Fibroblast of peridontal ligament (primary cell): ENCODE data around the gene SPPL3.
A peak's percentile ranks its signal among the peaks of the same experiment; 100 is the strongest.
"Not testable (repeated sequence)": the region's sequence is repeated elsewhere in the genome, so short reads cannot be mapped to it uniquely, and the experiment has no call there.

Source experiments
- DNase-seq: peaks from one replicate; pipeline ENCODE4 v3.0.0-alpha.2; 2010; ENCODE audit errors: extremely low read depth

Gene SPPL3

DNA sequence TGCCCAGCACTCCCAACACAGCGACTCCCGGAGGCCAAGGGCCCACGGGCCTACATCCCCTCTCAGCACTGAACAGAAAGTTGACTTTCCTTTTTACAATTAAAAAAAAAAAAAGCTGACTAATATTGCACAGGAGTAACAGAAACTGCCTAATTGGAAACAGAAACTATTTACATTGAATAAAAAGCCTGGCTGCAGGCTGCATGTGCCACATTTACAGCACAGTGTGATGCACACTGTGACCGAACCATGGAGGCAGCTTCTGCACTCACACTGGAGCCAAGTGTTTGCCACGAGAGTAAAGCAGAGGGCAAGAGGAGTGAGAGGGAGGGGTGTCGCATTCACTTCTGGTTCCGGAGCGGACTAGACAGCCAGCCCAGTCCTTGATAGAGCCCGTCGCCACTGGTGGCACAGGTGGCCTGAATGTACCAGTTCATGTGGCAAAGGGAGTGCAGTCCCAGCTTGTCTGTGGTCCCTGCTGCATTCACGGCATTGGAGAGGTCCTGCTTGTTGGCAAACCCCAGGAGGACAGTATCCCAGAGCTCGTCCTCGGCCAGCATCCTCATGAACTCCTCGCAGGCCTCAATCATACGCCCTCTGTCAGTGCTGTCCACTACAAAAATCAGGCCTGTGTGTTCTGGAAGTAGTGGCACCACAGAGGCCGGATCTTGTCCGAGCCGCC is 59.2 kb downstream of the SPPL3 start:
- no peak for DNase-seq

GRCh38 chr12:120844297-120844696 is 59.9 kb downstream of the SPPL3 start:
- DNase-seq: no peak

DNA sequence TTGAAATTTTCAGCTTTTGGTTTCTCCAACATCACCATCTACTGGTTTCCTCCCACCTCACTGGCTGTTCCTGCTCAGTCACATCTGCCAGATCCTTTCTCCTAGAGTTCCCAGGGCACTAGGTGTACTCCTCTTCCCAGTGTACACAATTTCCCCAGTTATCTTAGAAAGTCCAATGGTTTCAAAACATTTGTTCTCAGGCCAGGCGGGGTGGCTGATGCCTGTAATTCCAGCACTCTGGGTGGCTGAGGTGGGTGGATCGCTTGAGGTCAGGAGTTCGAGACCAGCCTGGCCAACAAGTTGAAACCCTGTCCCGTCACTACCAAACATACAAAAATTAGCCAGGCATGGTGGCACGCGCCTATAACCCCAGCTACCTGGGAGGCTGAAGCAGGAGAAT is 60.7 kb downstream of the SPPL3 start:
- DNase-seq: no peak

GRCh38 chr12:120842595-120842994 is 61.6 kb downstream of the SPPL3 start:
- no peak for DNase-seq

DNA sequence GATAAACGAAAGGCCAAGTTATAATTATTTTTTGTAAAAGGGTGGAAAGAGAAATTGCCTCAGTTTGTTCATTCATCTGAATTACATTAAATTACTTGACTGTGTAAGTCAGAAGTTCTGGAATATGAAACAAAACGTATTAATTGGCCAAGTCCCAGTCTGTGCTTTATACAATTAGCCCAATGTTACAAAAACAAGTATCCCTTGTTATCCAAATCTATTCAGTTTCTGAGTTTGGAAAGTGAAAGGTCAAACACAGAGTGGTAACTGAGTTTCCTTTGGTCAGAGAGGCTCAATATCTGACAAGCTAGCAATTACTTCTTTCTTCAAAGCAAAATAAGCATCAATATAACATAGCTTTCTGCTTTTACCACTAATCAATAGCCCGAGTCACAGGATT is 62.6 kb downstream of the SPPL3 start:
- no peak for DNase-seq

- no peak for DNase-seq
These were observed 64.7 kb downstream of the SPPL3 start for GRCh38 chr12:120839503-120839902.

GRCh38 chr12:120838629-120839383 is 65.4 kb downstream of the SPPL3 start:
- not testable (repeated sequence) for DNase-seq

- no peak for DNase-seq
These were observed 68.0 kb downstream of the SPPL3 start for GRCh38 chr12:120836114-120836684.

DNA sequence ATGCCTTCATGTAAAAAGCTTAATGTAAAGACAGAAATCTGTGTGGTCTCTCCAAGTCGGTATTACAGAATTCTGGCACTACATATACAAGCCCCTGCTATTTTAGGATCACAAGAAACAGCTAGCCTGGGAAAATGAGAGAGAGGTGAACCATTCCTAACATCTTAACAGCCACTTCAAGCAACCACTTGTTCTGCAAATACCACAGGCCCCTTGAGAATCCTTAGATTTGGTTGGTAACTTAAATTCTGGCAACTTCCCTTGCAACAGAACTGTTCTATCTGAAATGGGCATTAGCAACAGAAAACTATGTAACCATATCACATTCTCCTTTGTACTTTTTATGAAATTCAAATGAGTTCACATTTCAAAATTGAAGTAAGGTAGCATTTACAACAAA is 68.5 kb downstream of the SPPL3 start:
- peak; percentile 60 for DNase-seq

GRCh38 chr12:120835304-120835612 is 68.9 kb downstream of the SPPL3 start:
- DNase-seq: no peak

- no peak for DNase-seq
These were observed 69.5 kb downstream of the SPPL3 start for GRCh38 chr12:120834489-120835303.

DNA sequence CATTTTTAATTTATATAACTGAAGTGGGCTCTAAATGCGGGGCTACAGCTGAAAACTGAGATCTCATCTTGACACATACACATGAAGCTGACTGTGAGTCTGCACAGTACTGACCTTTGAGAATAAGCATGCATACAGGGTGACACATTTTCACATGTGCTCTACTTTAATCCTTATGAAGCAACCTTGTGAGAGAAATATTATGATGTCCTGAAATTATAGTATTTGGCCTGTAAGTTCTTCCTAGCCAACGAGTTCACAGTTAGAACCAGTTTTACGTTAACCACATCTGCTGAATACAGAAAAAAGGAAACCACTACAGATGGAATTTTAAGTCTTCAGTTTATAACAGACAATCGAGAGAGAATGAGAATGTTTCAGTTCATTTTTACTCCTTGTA is 70.3 kb downstream of the SPPL3 start:
- DNase-seq: no peak

GRCh38 chr12:120832737-120833136 is 71.4 kb downstream of the SPPL3 start:
- no peak for DNase-seq

DNA sequence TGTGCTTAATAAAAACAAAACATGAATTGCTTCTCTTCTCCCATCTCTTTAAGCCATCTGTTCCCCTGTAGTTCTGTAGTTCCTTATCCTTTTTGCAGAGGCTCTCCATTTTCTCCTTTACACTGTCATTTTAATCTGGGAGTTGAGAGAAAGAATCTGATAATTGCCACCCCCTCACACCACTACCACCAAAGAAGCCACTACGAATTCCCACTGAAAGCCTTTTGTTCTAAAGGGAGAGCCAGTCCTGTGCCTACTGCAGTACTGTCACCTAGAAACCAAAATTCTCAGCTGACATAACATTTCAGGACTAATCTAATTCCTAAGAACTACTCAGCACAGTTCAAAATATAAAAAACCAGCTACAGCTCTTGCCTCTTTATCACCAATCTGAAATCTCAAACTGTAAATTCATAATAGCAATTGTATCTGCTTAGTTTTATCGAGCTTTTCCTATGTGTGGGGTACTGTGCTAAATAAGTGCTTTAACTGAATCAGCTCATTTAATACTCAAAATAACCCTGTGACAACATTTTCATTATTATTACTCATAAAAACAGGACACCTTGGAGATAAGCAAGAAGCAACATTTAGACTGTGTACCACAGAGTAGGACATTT is 72.4 kb downstream of the SPPL3 start:
- DNase-seq: no peak

DNA sequence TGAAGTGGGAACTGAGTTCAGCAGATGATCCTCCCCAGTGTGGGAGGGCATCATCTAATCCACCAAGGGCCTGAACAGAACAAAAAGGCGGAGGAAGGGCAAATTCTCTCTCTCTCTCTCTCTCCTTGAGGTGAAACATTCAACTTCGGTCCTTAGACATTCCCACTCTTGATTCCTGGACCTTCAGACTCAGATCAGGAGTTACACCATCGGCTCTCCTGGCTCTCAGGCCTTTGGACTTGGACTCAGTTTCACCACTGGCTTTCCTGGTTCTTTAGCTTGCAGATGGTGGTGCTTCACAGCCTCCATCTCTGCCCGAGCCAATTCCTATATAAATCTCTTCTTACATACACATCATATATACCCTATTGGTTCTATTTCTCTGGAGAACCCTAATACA is 73.2 kb downstream of the SPPL3 start:
- DNase-seq: no peak

- DNase-seq: no peak
These were observed 73.9 kb downstream of the SPPL3 start for GRCh38 chr12:120830052-120830940.

GRCh38 chr12:120826335-120826734 is 77.8 kb downstream of the SPPL3 start:
- no peak for DNase-seq

GRCh38 chr12:120825337-120825736 is 78.8 kb downstream of the SPPL3 start:
- DNase-seq: no peak

DNA sequence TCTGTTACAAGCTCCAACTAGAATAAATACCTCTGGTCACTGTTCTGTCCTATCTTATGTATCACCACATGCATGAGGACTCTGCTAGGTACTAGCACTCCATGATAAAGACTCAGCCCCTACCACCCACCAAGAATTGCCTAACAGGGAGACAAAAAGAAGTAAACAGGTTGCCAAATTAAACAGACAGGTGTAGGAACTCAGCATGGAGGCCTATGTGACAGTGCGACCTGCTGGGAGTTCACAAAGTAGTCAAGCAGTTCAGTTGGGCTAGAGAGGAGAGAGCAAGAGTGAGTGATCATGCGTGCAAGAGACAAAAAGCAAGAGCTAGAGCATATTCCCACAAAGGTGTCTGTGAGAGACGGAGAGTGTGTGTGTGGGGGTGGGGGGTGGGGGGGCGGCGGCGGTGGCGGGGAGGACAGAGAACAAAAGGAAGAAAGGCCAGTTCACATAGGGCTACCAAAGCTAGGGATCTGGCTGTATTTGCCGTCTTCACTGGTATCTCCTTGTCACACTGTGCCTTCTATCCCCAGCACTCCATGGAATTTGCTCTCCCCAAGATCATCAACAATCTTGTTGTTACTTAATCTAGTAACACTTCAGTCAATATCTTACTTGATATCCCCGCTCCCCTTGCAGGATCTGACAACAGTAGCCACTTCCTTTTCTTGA is 81.2 kb downstream of the SPPL3 start:
- no peak for DNase-seq

- DNase-seq: no peak
These were observed 82.3 kb downstream of the SPPL3 start for GRCh38 chr12:120821878-120822277.
